ENCODE data around the gene LMF2.
"Not testable (repeated sequence)": the region's sequence is repeated elsewhere in the genome, so short reads cannot be mapped to it uniquely, and the experiment has no call there.

Gene LMF2

GRCh38 chr22:50507421-50507990 lies at the start of gene LMF2:
Gene LMF2, minus strand, starts transcription at chr22:50507702. Its CDS starts 27 bp downstream, at chr22:50507675.
- peak; percentile 100 for DNase-seq

- no peak for DNase-seq
Observed at GRCh38 chr22:50556703-50557102, 49.2 kb upstream of the LMF2 start.

- no peak for DNase-seq
Observed at GRCh38 chr22:50553310-50553709, 45.8 kb upstream of the LMF2 start.

GRCh38 chr22:50551160-50551752 lies 43.8 kb upstream of the LMF2 start:
- DNase-seq, result no peak

- DNase-seq, result no peak
Observed at GRCh38 chr22:50550395-50550794, 42.9 kb upstream of the LMF2 start.

- peak; percentile 37 for DNase-seq
Observed at GRCh38 chr22:50548921-50549790, 41.7 kb upstream of the LMF2 start.

- peak; percentile 76 for DNase-seq
Observed at GRCh38 chr22:50548040-50548920, 40.8 kb upstream of the LMF2 start.

GRCh38 chr22:50547263-50547985 lies 39.9 kb upstream of the LMF2 start:
- DNase-seq, result no peak

GRCh38 chr22:50546326-50547262 lies 39.1 kb upstream of the LMF2 start:
- no peak for DNase-seq

GRCh38 chr22:50545522-50546325 lies 38.2 kb upstream of the LMF2 start, which contains the start of gene KLHDC7B:
Gene KLHDC7B, plus strand, starts transcription at chr22:50545899. Its CDS starts 345 bp downstream, at chr22:50546244.
- DNase-seq, result peak; percentile 30

GRCh38 chr22:50544746-50545253 lies 37.3 kb upstream of the LMF2 start:
- DNase-seq, result peak; percentile 44

GRCh38 chr22:50544078-50544745 lies 36.7 kb upstream of the LMF2 start:
- peak; percentile 89 for DNase-seq

- DNase-seq, result no peak
Observed at GRCh38 chr22:50542416-50542927, 35.0 kb upstream of the LMF2 start.

- not testable (repeated sequence) for DNase-seq
Observed at GRCh38 chr22:50541667-50542026, 34.1 kb upstream of the LMF2 start.

GRCh38 chr22:50540381-50540780 lies 32.9 kb upstream of the LMF2 start:
- DNase-seq, result no peak

- DNase-seq, result no peak
Observed at GRCh38 chr22:50537765-50538164, 30.3 kb upstream of the LMF2 start.

GRCh38 chr22:50536226-50536625 lies 28.7 kb upstream of the LMF2 start:
- DNase-seq, result no peak

GRCh38 chr22:50535113-50535512 lies 27.6 kb upstream of the LMF2 start:
- no peak for DNase-seq
